GM23338 (cell line): ENCODE data around the gene TUBB8. TPM values are rescaled to one million over a fixed set of nuclear protein-coding genes. Genes with fewer than 3 reads are reported as not detected.

Experiments used
- ATAC-seq: fragments of 200-7000 bp; cut with Tn5 transposase; 3 replicates; pipeline ENCODE4 v1.9.1; 2020
- DNase-seq: peaks from one replicate; pipeline ENCODE4 v3.0.0-alpha.2; 2015; ENCODE audit warnings: low spot score
- H2AFZ ChIP-seq: fragments of 200-600 bp; sonication (generic); 2 replicates; pipeline ENCODE4 v1.8.0; 2016; ENCODE audit warnings: antibody characterized with exemption, mild to moderate bottlenecking, moderate library complexity
- H3F3A ChIP-seq: fragments of 200-600 bp; sonication (generic); replicated peaks from 2 replicates; pipeline ENCODE4 v1.8.0; 2017; ENCODE audit warnings: antibody characterized with exemption, mixed run types, low read depth
- H3K27ac ChIP-seq: fragments of 200-600 bp; sonication (generic); 2 replicates; pipeline ENCODE4 v1.6.1; 2016; ENCODE audit warnings: low read depth
- H3K27me3 ChIP-seq: fragments of 200-600 bp; sonication (generic); 2 replicates; pipeline ENCODE4 v1.8.0; 2016; ENCODE audit warnings: mild to moderate bottlenecking, mixed run types, moderate library complexity; ENCODE audit not compliant: insufficient read depth
- H3K36me3 ChIP-seq: fragments of 200-600 bp; sonication (generic); 2 replicates; pipeline ENCODE4 v1.8.0; 2016; ENCODE audit warnings: mild to moderate bottlenecking; ENCODE audit not compliant: insufficient read depth
- H3K4me1 ChIP-seq: fragments of 200-600 bp; sonication (generic); 2 replicates; pipeline ENCODE4 v1.8.0; 2016; ENCODE audit warnings: mild to moderate bottlenecking, moderate library complexity; ENCODE audit not compliant: insufficient read depth
- H3K4me2 ChIP-seq: fragments of 200-600 bp; sonication (generic); 2 replicates; pipeline ENCODE4 v1.7.1; 2017; ENCODE audit warnings: mixed run types
- H3K4me3 ChIP-seq: fragments of 200-600 bp; sonication (generic); 2 replicates; pipeline ENCODE4 v1.6.1; 2016; ENCODE audit warnings: mixed run types
- H3K79me2 ChIP-seq: fragments of 200-600 bp; sonication (generic); replicated peaks from 2 replicates; pipeline ENCODE4 v1.8.0; 2017; ENCODE audit warnings: mild to moderate bottlenecking; ENCODE audit not compliant: insufficient read depth
- H3K9me2 ChIP-seq: fragments of 200-600 bp; sonication (generic); 2 replicates; pipeline ENCODE4 v1.8.0; 2017; ENCODE audit not compliant: insufficient read depth
- H4K20me1 ChIP-seq: fragments of 200-600 bp; sonication (generic); replicated peaks from 2 replicates; pipeline ENCODE4 v1.8.0; 2017; ENCODE audit warnings: mild to moderate bottlenecking; ENCODE audit not compliant: insufficient read depth
- H3K27ac Mint-ChIP-seq: 2 replicates; pipeline ENCODE4 v1.8.0; 2020; ENCODE audit warnings: inconsistent platforms, mild to moderate bottlenecking, moderate library complexity, mixed read lengths
- H3K27me3 Mint-ChIP-seq: 3 replicates; pipeline ENCODE4 v1.8.0; 2022; ENCODE audit warnings: low read depth, mild to moderate bottlenecking, moderate library complexity, mixed read lengths, inconsistent platforms; ENCODE audit not compliant: insufficient read depth, poor library complexity
- H3K36me3 Mint-ChIP-seq: 3 replicates; pipeline ENCODE4 v1.8.0; 2021; ENCODE audit warnings: low read depth, mild to moderate bottlenecking, inconsistent platforms, moderate library complexity, mixed read lengths
- H3K4me1 Mint-ChIP-seq: 3 replicates; pipeline ENCODE4 v1.8.0; 2020; ENCODE audit warnings: mild to moderate bottlenecking, inconsistent platforms, mixed read lengths
- H3K4me3 Mint-ChIP-seq: 3 replicates; pipeline ENCODE4 v1.8.0; 2021; ENCODE audit warnings: moderate library complexity, mild to moderate bottlenecking, inconsistent platforms, mixed read lengths
- H3K9me3 Mint-ChIP-seq: 3 replicates; pipeline ENCODE4 v1.8.0; 2020; ENCODE audit warnings: moderate library complexity, mild to moderate bottlenecking, inconsistent platforms, mixed read lengths
- CTCF ChIP-seq, 2 experiments: fragments of 200-600 bp in 1 of 2; sonication (generic) in 1 of 2; conservative IDR thresholded peaks; 2 replicates each; pipeline versions ENCODE4 v1.5.1 to v1.6.1; 2016 to 2017; ENCODE audit warnings: antibody characterized with exemption in 2 of 2, low read depth in 2 of 2, mild to moderate bottlenecking in 2 of 2, moderate library complexity in 1 of 2
- EZH2 ChIP-seq: fragments of 200-600 bp; sonication (generic); IDR thresholded peaks from one replicate; pipeline ENCODE4 v1.8.0; 2017; ENCODE audit warnings: antibody characterized with exemption, mild to moderate bottlenecking, low read depth; ENCODE audit not compliant: unreplicated experiment
- EZH2phosphoT487 ChIP-seq: fragments of 200-600 bp; sonication (generic); IDR thresholded peaks from one replicate; pipeline ENCODE4 v1.8.1; 2018; ENCODE audit warnings: antibody characterized with exemption; ENCODE audit not compliant: unreplicated experiment
- JUNB ChIP-seq: IDR thresholded peaks from one replicate; pipeline ENCODE4 v1.6.1; 2016; ENCODE audit warnings: antibody characterized with exemption; ENCODE audit not compliant: unreplicated experiment
- NANOG ChIP-seq: IDR thresholded peaks from 2 replicates; pipeline ENCODE4 v1.6.1; 2016; ENCODE audit warnings: antibody characterized with exemption, borderline replicate concordance
- STAT1 ChIP-seq: IDR thresholded peaks from one replicate; pipeline ENCODE4 v1.6.1; 2016; ENCODE audit warnings: antibody characterized with exemption; ENCODE audit not compliant: unreplicated experiment
- ZNF114 ChIP-seq: fragments of 250-450 bp; sonication (Bioruptor Pico); IDR thresholded peaks from 2 replicates; pipeline ENCODE4 v1.5.0; 2020; ENCODE audit warnings: mild to moderate bottlenecking, moderate library complexity
- ZNF462 ChIP-seq: fragments of 250-450 bp; sonication (Bioruptor Pico); IDR thresholded peaks from 2 replicates; pipeline ENCODE4 v1.5.0; 2020; ENCODE audit warnings: mild to moderate bottlenecking, moderate library complexity
- polyA plus RNA-seq: library from polyadenylated mRNA; unstranded; fragments of >200 nt; fragmentation: Nextera tagmentation; extraction: Ambion mirVana; gene quantifications from 2 replicates; pipeline ENCODE4 v1.2.1, GENCODE V29; 2016
- total RNA-seq: library from RNA; depleted of rRNA; stranded (reverse); fragments of >200 nt; shearing (Covaris generic); gene quantifications from 2 replicates; pipeline ENCODE4 v1.2.3, GENCODE V29; 2014

The TUBB8 gene
- total and polyA plus RNA-seq, 2 experiments from 2014 or later: 0.40 to 1.1 TPM

DNA sequence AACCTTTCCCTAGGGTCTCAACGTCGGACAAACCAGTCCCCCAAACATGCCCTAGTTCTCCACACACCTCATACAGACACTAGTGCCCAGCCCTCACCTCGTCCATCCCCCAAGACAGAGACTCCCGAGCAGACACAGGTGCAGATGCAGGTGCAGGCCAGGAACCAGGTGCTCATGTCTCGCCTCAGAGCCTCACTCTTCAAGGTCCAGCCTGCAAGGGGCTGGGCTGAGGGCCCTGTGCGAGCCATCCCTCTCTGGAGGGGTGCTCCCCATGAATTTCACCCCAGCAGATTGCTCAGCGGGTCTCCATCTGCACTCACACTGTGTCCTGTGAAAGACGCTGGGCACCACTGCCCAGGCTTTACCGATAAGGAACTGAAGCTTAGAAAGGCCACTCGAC lies 36.9 kb upstream of the TUBB8 start (continued):
- TF ChIP-seq CTCF (conservative IDR thresholded peaks at IDR 0.05; ENCODE audit: low read depth in 2 of 2): no peak
- no peak for TF ChIP-seq EZH2

DNA sequence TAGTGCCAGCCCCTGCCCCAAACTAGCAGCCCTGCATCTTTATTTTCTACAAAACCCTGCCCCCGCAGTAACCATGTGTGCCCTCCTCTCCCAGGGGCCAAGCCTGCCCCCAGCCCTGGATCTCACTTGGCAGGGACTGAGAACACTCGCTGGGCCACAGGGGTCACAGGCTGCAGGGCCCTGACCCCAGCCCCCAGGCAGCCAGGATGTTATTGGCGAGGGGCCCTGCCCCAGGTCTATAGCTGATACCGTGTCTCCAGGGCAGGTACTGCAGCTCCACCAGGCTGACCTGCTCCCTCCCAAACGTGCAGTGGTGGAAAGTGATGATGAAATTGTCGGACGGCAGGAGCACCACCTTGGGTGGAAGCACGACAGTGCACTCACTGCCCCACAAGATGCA lies 35.9 kb upstream of the TUBB8 start:
- no peak overlapping the region for H3K4me3 ChIP-seq
- no peaks in the 10 kb centered on the region for H3K4me1 ChIP-seq
- no peaks in the 10 kb centered on the region for H3K79me2 ChIP-seq
- H3F3A ChIP-seq: no peaks in the 10 kb centered on the region
- H3K27me3 Mint-ChIP-seq: no peaks in the 10 kb centered on the region
- H3K36me3 Mint-ChIP-seq: no peaks in the 10 kb centered on the region; the same call in 2 of the 3 replicates
- no peaks in the 10 kb centered on the region for H3K9me2 ChIP-seq
- no peak overlapping the region for H3K27ac ChIP-seq
- H3K27ac Mint-ChIP-seq: no peak overlapping the region
- no peak overlapping the region for H3K4me3 Mint-ChIP-seq
- peaks cover 35% of the 10 kb centered on the region for H3K9me3 Mint-ChIP-seq
- DNase-seq (no peak), ATAC-seq (no peak)
- no peak for TF ChIP-seq CTCF (conservative IDR thresholded peaks at IDR 0.05; ENCODE audit: low read depth in 2 of 2)
- TF ChIP-seq EZH2phosphoT487: no peak
- no peak for TF ChIP-seq STAT1
- TF ChIP-seq JUNB: no peak
- no peak for TF ChIP-seq NANOG
- TF ChIP-seq EZH2: no peak
- no peak overlapping the region for H2AFZ ChIP-seq
- no peaks in the 10 kb centered on the region for H3K36me3 ChIP-seq
- no peaks in the 10 kb centered on the region for H4K20me1 ChIP-seq
- no peak overlapping the region for H3K4me2 ChIP-seq
- H3K27me3 ChIP-seq: no peaks in the 10 kb centered on the region
- H3K4me1 Mint-ChIP-seq: no peaks in the 10 kb centered on the region

DNA sequence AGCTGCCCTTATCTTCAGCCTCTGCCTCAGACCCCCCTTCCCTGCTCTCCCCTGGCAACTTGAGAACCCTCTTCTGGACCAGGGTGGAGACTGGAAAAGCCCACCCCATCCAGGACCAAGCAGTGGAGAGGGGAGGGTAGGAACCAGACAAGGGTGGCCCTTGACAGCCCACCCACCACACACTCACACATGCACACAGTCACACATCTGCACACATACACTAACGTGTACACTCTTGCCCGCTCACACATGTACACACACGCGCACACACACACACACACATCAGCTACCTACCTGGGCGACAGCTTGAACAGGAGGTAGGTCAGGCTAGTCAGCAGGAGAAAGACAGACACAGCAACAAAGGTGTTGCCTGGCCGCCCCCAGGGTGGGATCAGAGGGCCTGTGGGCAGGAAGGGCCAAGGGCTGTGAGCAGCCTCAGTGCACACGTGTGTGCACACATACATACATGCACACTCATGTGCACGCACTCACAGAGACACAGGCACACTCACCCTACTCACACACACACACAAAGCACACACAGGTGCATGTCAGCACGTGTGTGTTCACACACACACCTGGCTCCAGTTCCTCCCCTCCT lies 34.9 kb upstream of the TUBB8 start:
- no peak overlapping the region for H3K4me3 ChIP-seq
- H3K27ac Mint-ChIP-seq: no peak overlapping the region
- no peaks in the 10 kb centered on the region for H3K4me1 ChIP-seq
- H3K27ac ChIP-seq: no peak overlapping the region
- no peaks in the 10 kb centered on the region; the same call in 2 of the 3 replicates for H3K36me3 Mint-ChIP-seq
- H3K4me1 Mint-ChIP-seq: no peaks in the 10 kb centered on the region
- H3K79me2 ChIP-seq: no peaks in the 10 kb centered on the region
- peaks cover 4% of the 10 kb centered on the region for H3K27me3 Mint-ChIP-seq
- H3F3A ChIP-seq: no peaks in the 10 kb centered on the region
- no peaks in the 10 kb centered on the region for H4K20me1 ChIP-seq
- no peaks in the 10 kb centered on the region for H3K9me2 ChIP-seq
- ATAC-seq: no peak
- H3K36me3 ChIP-seq: no peaks in the 10 kb centered on the region
- H3K4me3 Mint-ChIP-seq: no peak overlapping the region
- H2AFZ ChIP-seq: no peak overlapping the region
- DNase-seq: no peak
- H3K9me3 Mint-ChIP-seq: peaks cover 39% of the 10 kb centered on the region
- no peak overlapping the region for H3K4me2 ChIP-seq
- no peaks in the 10 kb centered on the region for H3K27me3 ChIP-seq
- TF ChIP-seq ZNF462 (CRISPR knock-in tag) (no peak), ZNF114 (CRISPR knock-in tag) (no peak)
